ENCODE data around the gene TRPM2. TPM values are rescaled to one million over a fixed set of nuclear protein-coding genes. Genes with fewer than 3 reads are reported as not detected.

Gene TRPM2
- total RNA-seq, 1 donor from 2014 or later = 3.9 TPM

DNA sequence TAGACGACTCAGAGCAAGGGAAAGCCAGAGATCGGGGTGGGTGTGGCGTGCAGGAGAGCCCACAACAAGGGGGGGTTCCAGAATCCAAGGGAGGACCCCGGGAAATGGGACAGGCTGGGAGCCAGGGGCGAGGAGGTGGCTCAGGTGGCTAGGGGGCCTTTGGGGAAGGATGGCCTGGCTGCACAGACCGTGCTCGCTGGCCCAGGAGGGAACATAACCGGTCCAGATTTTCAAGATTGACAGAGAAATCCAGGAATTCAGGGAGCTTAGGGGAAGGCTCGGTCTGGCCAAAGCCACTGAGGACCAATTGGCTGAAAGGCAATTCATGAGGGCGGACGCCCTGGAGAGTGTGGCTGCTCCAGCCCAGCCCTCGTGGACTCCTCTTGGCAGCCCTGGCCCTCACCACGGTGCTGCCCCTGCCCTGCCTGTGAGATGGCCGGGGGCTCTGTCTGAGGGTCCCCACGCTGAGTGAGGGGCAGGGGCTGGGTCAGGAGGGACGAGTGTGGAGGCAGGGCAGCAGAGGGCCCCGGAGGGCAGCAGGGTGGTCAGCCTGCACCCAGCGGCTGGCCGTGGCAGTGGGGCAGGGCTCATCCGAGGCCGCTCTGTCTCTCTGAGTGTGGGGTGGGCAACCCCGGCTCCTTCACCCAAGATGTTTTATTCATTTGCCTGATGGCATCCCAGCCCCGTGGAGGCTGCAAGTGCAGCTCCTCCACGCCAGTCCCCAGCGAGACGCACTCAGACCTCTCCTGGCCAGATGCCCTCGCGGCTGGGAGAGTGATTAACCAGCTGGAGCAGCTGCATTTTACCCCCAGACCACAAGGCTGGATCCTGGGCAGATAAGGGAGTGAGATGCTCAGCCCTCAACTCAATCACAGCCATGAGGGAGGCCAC is 96.3 kb downstream of the TRPM2 start:
- Mint-ChIP-seq H3K4me1 (peaks cover 2% of the 10 kb centered on the region), H3K9me3 (peaks cover 7% of the 10 kb centered on the region), H3K4me3 (no peak overlapping the region), H3K27me3 (peaks cover 17% of the 10 kb centered on the region), H3K36me3 (ENCODE audit: low read depth) (no peaks in the 10 kb centered on the region), H3K27ac (no peak overlapping the region)
- DNase-seq (peak; percentile 5), ATAC-seq (ENCODE audit: low read depth) (no peak)
- TF ChIP-seq, protein P1, sequence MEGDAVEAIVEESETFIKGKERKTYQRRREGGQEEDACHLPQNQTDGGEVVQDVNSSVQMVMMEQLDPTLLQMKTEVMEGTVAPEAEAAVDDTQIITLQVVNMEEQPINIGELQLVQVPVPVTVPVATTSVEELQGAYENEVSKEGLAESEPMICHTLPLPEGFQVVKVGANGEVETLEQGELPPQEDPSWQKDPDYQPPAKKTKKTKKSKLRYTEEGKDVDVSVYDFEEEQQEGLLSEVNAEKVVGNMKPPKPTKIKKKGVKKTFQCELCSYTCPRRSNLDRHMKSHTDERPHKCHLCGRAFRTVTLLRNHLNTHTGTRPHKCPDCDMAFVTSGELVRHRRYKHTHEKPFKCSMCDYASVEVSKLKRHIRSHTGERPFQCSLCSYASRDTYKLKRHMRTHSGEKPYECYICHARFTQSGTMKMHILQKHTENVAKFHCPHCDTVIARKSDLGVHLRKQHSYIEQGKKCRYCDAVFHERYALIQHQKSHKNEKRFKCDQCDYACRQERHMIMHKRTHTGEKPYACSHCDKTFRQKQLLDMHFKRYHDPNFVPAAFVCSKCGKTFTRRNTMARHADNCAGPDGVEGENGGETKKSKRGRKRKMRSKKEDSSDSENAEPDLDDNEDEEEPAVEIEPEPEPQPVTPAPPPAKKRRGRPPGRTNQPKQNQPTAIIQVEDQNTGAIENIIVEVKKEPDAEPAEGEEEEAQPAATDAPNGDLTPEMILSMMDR (IDR thresholded peaks at IDR 0.05) = no peak
- CTCF ChIA-PET = no interaction called here
- intact Hi-C loops (cut with micrococcal nuclease) = loop anchor here (10.0 kb wide), 1 partner anchor 145 kb away; the partner anchor contains the start of gene PFKL
- POLR2A ChIA-PET = no interaction called here

DNA sequence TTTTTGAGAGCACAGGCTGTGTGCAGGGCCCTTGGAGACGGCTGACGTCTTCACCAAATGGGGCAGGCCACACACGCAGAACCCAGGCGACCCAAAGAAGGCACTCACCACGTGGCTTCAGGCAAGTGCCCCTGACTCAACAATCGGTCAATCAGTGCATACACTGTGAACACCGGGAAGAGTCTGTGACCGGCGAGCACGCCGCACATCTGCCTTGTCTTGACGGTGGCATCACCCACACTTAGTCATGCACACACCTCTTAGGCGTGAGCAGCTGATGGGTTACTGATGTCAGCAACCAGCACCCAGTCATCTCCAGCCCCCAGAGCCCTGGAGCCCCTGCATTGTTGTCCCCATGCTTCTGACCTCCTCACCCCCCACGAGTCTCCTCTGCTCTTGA is 97.0 kb downstream of the TRPM2 start:
- Mint-ChIP-seq H3K36me3 (ENCODE audit: low read depth) (no peaks in the 10 kb centered on the region), H3K4me1 (no peaks in the 10 kb centered on the region), H3K4me3 (no peak overlapping the region), H3K9me3 (peaks cover 7% of the 10 kb centered on the region), H3K27me3 (peaks cover 15% of the 10 kb centered on the region), H3K27ac (no peak overlapping the region)
- DNase-seq (peak; percentile 5), ATAC-seq (ENCODE audit: low read depth) (no peak)
- intact Hi-C loops (cut with micrococcal nuclease) = loop anchor here (10.0 kb wide), 1 partner anchor 146 kb away; the partner anchor contains the start of gene PFKL
- POLR2A ChIA-PET = no interaction called here
- TF ChIP-seq, protein P1 (IDR thresholded peaks at IDR 0.05) = no peak
- CTCF ChIA-PET = no interaction called here

DNA sequence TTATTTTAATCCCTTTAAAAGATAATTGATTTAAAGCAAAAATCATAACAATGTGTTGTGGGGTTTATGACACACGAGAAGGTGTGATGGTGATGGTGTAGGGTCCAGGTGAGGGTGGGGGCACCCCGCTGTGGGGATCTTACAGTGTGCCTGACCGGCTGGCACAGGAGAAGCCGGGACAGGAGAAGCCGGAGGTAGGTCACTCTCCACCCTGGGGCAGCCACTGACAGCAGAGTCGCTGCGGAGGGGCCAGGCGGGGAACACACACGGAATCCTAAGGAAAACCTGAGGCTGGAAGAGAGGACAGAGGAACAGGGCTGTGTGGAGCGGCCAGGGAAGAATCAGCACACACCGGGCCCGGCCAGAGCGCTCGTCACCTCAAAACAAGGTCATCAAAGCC is 97.6 kb downstream of the TRPM2 start:
- peaks cover 7% of the 10 kb centered on the region for H3K9me3 Mint-ChIP-seq
- ChIA-PET CTCF (no interaction called here), POLR2A (no interaction called here)
- TF ChIP-seq, protein P1 (IDR thresholded peaks at IDR 0.05) = no peak
- H3K4me1 Mint-ChIP-seq = no peaks in the 10 kb centered on the region
- DNase-seq (peak; percentile 9), ATAC-seq (ENCODE audit: low read depth) (no peak)
- peaks cover 15% of the 10 kb centered on the region for H3K27me3 Mint-ChIP-seq
- H3K36me3 Mint-ChIP-seq (ENCODE audit: low read depth) = no peaks in the 10 kb centered on the region
- H3K27ac Mint-ChIP-seq = no peak overlapping the region
- no peak overlapping the region for H3K4me3 Mint-ChIP-seq
- intact Hi-C loops (cut with micrococcal nuclease) = loop anchor here (10.0 kb wide), 1 partner anchor 146 kb away; the partner anchor contains the start of gene PFKL

GRCh38 chr21:44453120-44453519 is 99.7 kb downstream of the TRPM2 start:
- POLR2A ChIA-PET = no interaction called here
- intact Hi-C loops (cut with micrococcal nuclease) = loop anchor here (10.0 kb wide), 1 partner anchor 148 kb away; the partner anchor contains the start of gene PFKL

DNA sequence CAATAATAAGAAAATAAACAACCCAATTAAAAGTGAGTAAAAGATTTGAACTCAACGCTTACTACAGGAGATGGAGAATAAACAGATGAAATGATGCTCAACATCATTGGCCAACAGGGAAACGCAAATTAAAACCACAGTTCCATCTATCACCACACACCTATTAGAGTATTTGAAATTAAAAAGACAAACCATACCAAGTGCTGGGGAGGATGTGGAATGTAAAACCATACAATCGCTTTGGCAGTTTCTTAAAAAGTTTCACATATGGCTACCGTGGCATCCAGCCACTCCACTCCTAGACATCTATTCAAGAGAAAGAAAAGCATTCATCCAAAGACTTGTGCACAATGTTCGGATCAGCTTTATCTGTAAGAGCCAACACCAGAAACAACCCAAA is 100.6 kb downstream of the TRPM2 start:
- H3K27ac Mint-ChIP-seq = no peak overlapping the region

More at GRCh38 chr21:44453120-44453519, 99.7 kb downstream of the TRPM2 start:
- H3K27me3 Mint-ChIP-seq = peaks cover 12% of the 10 kb centered on the region
- TF ChIP-seq, protein P1 (IDR thresholded peaks at IDR 0.05) = no peak
- H3K4me1 Mint-ChIP-seq = peaks cover 2% of the 10 kb centered on the region
- CTCF ChIA-PET = no interaction called here
- no peak for ATAC-seq (ENCODE audit: low read depth)
- no peak overlapping the region for H3K27ac Mint-ChIP-seq
- H3K36me3 Mint-ChIP-seq (ENCODE audit: low read depth) = no peaks in the 10 kb centered on the region
- H3K4me3 Mint-ChIP-seq = no peak overlapping the region
- no peak for DNase-seq
- peaks cover 7% of the 10 kb centered on the region for H3K9me3 Mint-ChIP-seq

More for the DNA sequence above, 100.6 kb downstream of the TRPM2 start:
- DNase-seq (no peak), ATAC-seq (ENCODE audit: low read depth) (no peak)
- ChIA-PET CTCF (no interaction called here), POLR2A (interaction anchor here (2.2 kb wide), 1 partner anchor 115 kb away, joined by 9 read pairs; the partner anchor contains the start of gene CFAP410)
- H3K36me3 Mint-ChIP-seq (ENCODE audit: low read depth) = no peaks in the 10 kb centered on the region
- intact Hi-C loops (cut with micrococcal nuclease) = loop anchor here (2.0 to 10.0 kb wide), 2 partner anchors 25 to 149 kb away; partner anchors contain the start of gene PFKL
- TF ChIP-seq, protein P1 (IDR thresholded peaks at IDR 0.05) = no peak
- peaks cover 7% of the 10 kb centered on the region for H3K9me3 Mint-ChIP-seq
- H3K4me1 Mint-ChIP-seq = peaks cover 2% of the 10 kb centered on the region
- peak overlapping the region; percentile 60 for H3K4me3 Mint-ChIP-seq
- H3K27me3 Mint-ChIP-seq = peaks cover 7% of the 10 kb centered on the region

All from activated B cell treated with CpG ODN at 0.5 μM for 24 hours (primary cell).